Nephron progenitor cell (in vitro differentiated cells): Measurements from ENCODE around the gene CELA2A.
"Not testable (repeated sequence)": the region's sequence is repeated elsewhere in the genome, so short reads cannot be mapped to it uniquely, and the experiment has no call there.

Experiments
- DNase-seq: peaks from one replicate; pipeline ENCODE4 v3.0.0; 2021
- H3K27ac Mint-ChIP-seq: 2 replicates; pipeline ENCODE4 v1.8.0; 2021; ENCODE audit warnings: mild to moderate bottlenecking, moderate library complexity, mixed read lengths
- H3K27me3 Mint-ChIP-seq: 2 replicates; pipeline ENCODE4 v1.8.0; 2021; ENCODE audit warnings: mild to moderate bottlenecking, low read depth, mixed read lengths; ENCODE audit not compliant: poor library complexity
- H3K36me3 Mint-ChIP-seq: 2 replicates; pipeline ENCODE4 v1.8.0; 2021; ENCODE audit warnings: low read depth, mixed read lengths
- H3K4me1 Mint-ChIP-seq: 2 replicates; pipeline ENCODE4 v1.8.0; 2021; ENCODE audit warnings: mixed read lengths
- H3K4me3 Mint-ChIP-seq: 2 replicates; pipeline ENCODE4 v1.8.0; 2021; ENCODE audit warnings: mild to moderate bottlenecking, moderate library complexity, mixed read lengths
- H3K9me3 Mint-ChIP-seq: 2 replicates; pipeline ENCODE4 v1.8.0; 2021; ENCODE audit warnings: mild to moderate bottlenecking, moderate library complexity, mixed read lengths
- TF ChIP-seq, protein P1 (sequence below): fragments of 200-600 bp; sonication (generic); IDR thresholded peaks from 2 replicates; pipeline ENCODE4 v1.5.0; 2021; ENCODE audit warnings: antibody characterized with exemption

Gene CELA2A

DNA sequence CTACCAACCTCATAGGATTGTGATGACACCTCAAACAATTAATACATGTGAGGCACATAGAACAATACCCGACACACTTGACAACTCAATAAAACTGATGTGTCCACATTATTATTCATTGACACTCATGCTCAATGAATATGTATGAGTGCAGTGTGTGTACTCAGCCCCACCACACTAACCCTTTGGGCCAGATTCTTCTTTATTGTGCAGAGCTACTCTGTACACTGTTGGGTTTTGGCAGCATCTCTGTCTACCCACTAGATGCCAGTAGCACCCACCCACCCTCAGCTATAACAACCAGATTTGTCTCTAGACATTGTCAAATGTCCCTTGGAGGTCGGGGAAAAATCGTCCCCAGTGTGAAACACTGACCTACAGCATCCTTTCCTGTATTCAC is 57.4 kb downstream of the CELA2A start:
- Mint-ChIP-seq H3K27ac (no peak overlapping the region), H3K4me1 (peaks cover 8% of the 10 kb centered on the region), H3K4me3 (no peak overlapping the region), H3K36me3 (peaks cover 40% of the 10 kb centered on the region), H3K9me3 (no peaks in the 10 kb centered on the region), H3K27me3 (no peaks in the 10 kb centered on the region)
- TF ChIP-seq, protein P1, sequence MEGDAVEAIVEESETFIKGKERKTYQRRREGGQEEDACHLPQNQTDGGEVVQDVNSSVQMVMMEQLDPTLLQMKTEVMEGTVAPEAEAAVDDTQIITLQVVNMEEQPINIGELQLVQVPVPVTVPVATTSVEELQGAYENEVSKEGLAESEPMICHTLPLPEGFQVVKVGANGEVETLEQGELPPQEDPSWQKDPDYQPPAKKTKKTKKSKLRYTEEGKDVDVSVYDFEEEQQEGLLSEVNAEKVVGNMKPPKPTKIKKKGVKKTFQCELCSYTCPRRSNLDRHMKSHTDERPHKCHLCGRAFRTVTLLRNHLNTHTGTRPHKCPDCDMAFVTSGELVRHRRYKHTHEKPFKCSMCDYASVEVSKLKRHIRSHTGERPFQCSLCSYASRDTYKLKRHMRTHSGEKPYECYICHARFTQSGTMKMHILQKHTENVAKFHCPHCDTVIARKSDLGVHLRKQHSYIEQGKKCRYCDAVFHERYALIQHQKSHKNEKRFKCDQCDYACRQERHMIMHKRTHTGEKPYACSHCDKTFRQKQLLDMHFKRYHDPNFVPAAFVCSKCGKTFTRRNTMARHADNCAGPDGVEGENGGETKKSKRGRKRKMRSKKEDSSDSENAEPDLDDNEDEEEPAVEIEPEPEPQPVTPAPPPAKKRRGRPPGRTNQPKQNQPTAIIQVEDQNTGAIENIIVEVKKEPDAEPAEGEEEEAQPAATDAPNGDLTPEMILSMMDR = no peak
- no peak for DNase-seq

DNA sequence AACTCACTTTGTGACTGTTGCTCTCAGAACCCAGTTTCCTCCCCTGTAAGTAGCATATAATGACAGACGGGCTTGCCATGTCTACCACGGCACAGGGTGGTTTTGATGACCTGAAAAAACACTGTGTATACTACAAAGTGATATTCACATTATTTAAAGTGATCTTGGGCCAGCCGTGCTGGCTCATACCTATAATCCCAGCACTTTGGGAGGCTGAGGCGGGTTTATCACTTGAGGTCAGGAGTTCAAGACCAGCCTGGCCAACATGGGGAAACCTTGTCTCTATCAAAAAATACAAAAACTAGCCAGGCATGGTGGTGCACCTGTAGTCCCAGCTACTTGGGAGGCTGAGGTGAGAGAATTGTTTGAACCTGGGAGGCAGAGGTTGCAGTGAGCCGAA is 58.0 kb downstream of the CELA2A start:
- H3K4me3 Mint-ChIP-seq, DNase-seq, H3K9me3 Mint-ChIP-seq, H3K27me3 Mint-ChIP-seq: not testable (repeated sequence)
- peak overlapping the region; percentile 34 for H3K27ac Mint-ChIP-seq
- peaks cover 13% of the 10 kb centered on the region for H3K4me1 Mint-ChIP-seq
- peaks cover 44% of the 10 kb centered on the region for H3K36me3 Mint-ChIP-seq

DNA sequence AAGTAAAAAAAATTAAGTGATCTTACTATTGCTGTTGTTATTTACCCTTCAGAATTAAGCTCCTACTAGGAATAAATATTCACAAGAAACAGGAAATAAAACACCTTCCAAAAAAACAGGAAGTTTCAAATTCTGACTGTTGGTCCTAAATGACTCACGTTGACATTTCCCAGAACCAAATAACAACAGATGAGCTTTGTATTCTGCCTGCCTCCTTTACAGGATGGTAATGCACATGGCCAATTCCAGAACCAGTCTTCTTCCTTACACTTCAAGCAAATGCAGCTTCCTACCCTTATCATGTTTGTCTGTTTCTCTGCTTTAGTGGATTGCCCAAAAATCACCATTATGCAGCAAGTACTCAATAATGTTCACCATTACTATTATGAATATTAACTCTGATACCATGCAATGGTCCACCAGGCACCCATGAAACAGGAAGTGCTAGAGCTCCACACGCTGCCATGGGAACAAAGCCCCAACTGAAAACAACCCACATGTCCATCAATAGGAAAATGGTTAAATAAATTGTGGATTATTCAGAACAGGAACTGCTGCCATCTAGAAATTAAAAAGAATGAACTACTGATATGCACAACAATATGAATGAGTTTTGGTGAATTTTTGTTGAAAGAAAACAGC is 58.6 kb downstream of the CELA2A start:
- Mint-ChIP-seq H3K4me1 (peaks cover 14% of the 10 kb centered on the region), H3K36me3 (peaks cover 44% of the 10 kb centered on the region), H3K27me3 (no peaks in the 10 kb centered on the region), H3K9me3 (no peaks in the 10 kb centered on the region), H3K4me3 (no peak overlapping the region), H3K27ac (peak overlapping the region; percentile 3)
- TF ChIP-seq, protein P1 = no peak
- DNase-seq = no peak

DNA sequence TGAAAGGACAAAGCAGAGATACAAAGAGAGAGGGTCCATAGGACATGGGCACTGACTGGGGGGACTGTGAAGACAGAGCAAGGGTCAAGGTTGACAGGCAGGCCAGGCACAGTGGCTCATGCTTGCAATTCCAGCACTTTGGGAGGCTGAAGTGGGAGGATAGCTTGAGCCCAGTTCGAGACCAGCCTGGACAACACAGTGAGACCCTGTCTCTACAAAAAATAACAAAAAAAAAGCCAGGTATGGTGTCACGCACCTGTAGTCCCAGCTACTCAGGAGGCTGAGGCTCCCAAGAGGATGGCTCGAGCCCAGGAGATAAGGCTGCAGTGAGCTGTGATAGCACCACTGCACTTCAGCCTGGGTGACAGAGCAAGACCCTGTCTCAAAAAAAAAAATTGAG is 63.1 kb downstream of the CELA2A start:
- Mint-ChIP-seq H3K4me1 (peaks cover 43% of the 10 kb centered on the region), H3K36me3 (peaks cover 34% of the 10 kb centered on the region), H3K27me3 (peaks cover 5% of the 10 kb centered on the region), H3K9me3 (no peaks in the 10 kb centered on the region), H3K27ac (no peak overlapping the region), H3K4me3 (no peak overlapping the region)
- DNase-seq = no peak
- TF ChIP-seq, protein P1 = no peak

DNA sequence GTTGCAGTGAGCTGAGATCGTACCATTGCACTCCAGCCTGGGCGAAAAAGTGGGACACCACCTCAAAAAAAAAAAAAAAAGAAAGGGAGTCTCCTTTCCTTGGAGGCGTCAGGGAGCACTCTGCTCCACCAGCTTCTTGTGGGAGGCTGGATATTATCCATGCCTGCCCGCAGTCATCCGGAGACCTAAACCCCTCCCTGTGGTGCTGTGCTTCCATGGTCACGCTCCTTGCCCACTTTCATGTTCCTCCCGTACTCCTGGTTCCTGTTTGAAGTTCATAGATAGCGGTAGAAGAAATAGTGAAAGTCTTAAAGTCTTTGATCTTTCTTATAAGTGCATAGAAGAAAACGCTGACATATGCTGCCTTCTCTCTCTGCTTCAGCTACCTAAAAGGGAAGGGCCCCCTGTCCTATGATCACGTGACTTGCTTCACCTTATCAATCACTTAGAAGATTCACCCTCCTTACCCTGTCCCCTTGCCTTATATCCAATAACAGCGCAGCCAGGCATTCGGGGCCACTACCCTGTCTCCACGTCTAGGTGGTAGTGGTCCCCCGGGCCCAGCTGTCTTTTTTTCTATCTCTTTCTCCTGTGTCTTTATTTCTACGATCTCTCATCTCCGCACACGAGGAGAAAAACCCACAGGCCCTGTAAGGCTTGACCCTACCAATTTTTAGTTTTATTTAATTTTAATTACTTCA is 64.8 kb downstream of the CELA2A start:
- not testable (repeated sequence) for H3K27ac Mint-ChIP-seq, H3K27me3 Mint-ChIP-seq, H3K9me3 Mint-ChIP-seq
- H3K4me3 Mint-ChIP-seq = peak overlapping the region; percentile 37
- H3K36me3 Mint-ChIP-seq = peaks cover 28% of the 10 kb centered on the region
- H3K4me1 Mint-ChIP-seq = peaks cover 58% of the 10 kb centered on the region
- DNase-seq = peak; percentile 22
